ENCODE measurements around the gene CARD8.
"Not testable (repeated sequence)": the region's sequence is repeated elsewhere in the genome, so short reads cannot be mapped to it uniquely, and the experiment has no call there.

The CARD8 gene

GRCh38 chr19:48269617-48270026, 13.9 kb upstream of the CARD8 start:
- DNase-seq: not testable (repeated sequence)

- not testable (repeated sequence) for DNase-seq
Observed at GRCh38 chr19:48265326-48265725, 9.6 kb upstream of the CARD8 start.

GRCh38 chr19:48260359-48260714, 4.6 kb upstream of the CARD8 start:
- DNase-seq: not testable (repeated sequence)

DNA sequence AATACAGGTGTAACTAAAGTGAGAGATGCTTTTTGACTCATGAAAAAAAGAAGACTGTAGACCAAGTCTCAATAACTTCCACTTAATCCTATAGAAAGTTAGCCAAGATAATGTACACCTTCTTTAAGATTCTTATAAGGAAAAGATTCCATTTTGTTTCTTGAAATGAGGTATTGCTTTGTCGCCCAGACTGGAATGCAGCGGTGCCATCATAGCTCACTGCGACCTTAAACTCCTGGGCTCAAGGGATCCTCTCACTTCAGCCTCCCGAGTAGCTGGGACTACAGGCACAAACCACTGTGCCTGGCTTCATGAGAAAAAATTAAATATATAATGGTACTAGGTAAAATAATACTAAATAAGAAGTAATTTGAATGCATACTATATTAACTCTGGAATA, 3.3 kb upstream of the CARD8 start:
- DNase-seq: not testable (repeated sequence)

- no peak for DNase-seq
Observed at GRCh38 chr19:48258350-48258749, 2.6 kb upstream of the CARD8 start.

GRCh38 chr19:48254529-48254970, 1.2 kb downstream of the CARD8 start:
- no peak for DNase-seq

DNA sequence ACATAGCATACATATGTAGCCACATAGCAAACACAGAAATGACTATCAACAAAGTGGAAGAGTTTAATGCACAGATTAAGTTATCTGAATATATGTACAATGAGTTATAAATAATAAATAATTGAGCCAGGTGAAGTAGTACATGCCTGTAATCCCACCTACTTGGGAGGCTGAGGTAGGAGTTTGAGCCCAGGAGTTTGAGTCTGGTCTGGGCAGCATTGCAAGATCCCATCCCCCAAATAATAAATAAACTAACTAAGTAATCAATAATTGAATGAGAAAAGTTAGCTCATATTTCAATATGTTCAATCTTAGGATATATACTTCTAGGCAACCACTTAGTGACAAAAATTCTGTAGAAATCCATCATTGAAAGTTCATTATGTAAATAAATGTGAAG, 1.7 kb downstream of the CARD8 start:
- no peak for DNase-seq

- no peak for DNase-seq
Observed at GRCh38 chr19:48252609-48253008, 3.1 kb downstream of the CARD8 start.

- DNase-seq: no peak
Observed at GRCh38 chr19:48250290-48251025, 5.3 kb downstream of the CARD8 start.

DNA sequence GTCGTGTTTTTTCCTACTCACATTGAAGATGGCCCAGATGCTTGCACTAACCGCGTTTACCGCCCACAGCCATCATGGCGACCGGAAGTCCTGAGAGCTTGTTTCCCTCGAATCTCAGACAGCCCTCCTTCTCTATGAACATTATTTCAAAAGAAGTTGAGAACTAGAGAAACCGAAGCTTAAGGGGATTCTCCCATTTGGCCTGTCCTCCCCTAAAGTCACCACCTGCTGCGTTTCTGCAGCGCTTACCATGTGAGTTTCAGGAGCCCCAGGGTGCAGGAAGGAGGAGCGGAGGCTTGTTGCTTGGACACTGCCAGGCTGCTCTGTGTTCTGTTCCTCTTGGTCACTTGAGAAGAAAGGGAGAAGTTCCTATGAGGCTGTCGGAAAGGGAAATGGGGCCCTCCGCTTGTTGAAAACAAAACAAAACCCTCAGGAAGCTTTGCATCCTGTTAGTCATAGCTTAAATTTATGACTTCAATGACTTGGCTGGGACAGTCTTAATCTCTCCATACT, 6.2 kb downstream of the CARD8 start:
- no peak for DNase-seq

GRCh38 chr19:48248081-48248833, 7.5 kb downstream of the CARD8 start:
- no peak for DNase-seq

DNA sequence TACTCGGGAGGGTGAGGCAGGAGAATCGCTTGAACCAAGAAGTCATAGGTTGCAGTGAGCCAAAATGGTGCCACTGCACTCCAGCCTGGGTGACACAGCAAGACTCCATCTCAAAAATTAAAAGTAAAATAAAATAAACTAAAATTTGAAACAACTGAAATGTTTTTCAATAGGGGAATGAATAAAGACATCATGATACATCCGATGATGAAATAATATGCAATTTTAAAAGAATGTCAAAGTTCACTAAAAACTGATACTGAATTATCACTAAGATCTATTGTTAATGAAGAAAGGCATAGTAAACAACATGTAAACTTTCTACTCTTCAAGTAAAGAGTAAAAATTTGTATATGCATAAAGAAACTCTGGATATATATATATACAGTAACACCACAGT, 8.5 kb downstream of the CARD8 start:
- no peak for DNase-seq

- DNase-seq: no peak
Observed at GRCh38 chr19:48246101-48246500, 9.6 kb downstream of the CARD8 start.

DNA sequence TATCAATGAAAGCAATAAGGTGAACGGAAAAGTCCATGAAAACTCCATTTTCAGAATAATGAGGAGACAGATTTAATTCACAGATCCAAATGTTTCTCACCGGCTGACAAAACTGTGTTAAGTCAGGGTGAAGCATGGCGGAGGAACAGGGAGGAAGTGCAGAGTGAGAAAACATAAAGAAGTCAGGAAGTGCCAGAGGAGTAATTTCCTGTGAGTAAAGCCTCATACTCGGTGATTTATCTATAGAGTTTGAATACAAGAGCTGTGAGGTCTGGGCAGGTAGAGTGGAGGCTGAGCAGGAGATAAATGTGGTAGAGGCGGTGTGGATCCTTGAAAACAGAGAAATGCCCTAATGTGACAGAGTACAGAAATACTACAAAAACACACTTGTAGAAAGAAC, 11.4 kb downstream of the CARD8 start:
- DNase-seq: no peak

GRCh38 chr19:48241771-48242170, 13.9 kb downstream of the CARD8 start:
- not testable (repeated sequence) for DNase-seq

DNA sequence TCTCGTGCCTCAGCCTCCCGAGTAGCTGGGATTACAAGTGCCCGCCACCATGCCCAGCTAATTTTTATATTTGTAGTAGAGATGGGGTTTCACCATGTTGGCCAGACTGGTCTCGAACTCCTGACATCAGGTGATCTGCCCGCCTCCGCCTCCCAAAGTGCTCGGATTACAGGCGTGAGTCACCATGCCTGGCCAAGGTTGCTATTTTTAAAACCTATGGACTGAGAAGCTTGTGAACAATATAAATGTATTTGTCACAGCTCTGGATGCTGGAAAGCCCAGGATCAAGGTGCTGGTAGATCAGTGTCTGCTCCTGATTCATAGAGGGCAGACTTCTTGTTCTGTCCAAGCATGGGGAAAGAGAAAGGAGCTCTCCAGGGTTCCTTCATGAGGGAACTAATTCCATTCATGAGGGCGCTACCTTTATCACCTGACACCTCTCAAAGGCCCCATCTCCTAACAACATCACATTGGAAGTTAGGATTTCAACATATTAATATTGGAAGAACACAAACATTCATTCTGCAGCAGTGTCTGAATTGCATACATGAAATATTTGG, 16.1 kb downstream of the CARD8 start:
- DNase-seq: no peak

- DNase-seq: no peak
Observed at GRCh38 chr19:48239120-48239519, 16.6 kb downstream of the CARD8 start.

DNA sequence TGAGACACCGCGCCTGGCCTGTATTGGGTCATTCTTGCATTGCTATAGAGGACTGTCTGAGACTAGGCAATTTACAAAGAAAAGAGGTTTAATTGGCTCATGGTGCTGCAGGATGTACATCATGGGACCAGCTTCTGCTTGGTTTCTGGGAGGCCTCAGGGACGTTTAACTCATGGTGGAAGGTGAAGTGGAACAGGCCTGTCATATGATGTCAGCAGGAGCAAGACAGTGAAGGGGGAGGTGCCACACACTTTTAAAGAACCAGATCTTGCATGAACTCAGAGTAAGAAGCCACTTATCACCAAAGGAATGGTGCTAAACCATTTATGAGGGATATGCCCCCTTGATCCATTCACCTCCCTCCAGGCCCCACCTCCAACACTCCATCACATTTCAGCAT, 18.7 kb downstream of the CARD8 start:
- DNase-seq: no peak

- no peak for DNase-seq
Observed at GRCh38 chr19:48230555-48231129, 25.1 kb downstream of the CARD8 start.

GRCh38 chr19:48221628-48222027, 34.1 kb downstream of the CARD8 start:
- no peak for DNase-seq

GRCh38 chr19:48220784-48221183, 34.9 kb downstream of the CARD8 start:
- DNase-seq: not testable (repeated sequence)

GRCh38 chr19:48218997-48219396, 36.7 kb downstream of the CARD8 start:
- DNase-seq: no peak

DNA sequence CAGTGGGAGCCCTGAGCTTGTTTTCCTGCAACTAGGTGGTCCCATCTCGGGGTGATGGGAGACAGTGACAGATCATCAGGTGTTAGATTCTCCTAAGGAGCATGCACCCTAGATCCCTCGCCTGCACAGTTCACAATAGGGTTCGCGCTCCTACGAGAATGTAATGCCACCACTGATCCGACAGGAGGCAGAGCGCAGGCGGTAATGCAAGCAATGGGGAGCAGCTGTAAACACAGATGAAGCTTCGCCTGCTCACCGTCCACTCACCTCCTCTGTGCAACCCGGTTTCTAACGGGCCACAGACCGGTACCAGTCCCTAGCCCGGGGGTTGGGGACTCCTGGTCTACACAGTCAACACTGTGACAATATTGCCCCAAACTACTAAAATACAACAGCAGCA, 38.8 kb downstream of the CARD8 start:
- no peak for DNase-seq
